ENCODE data around the gene TTK. TPM values are rescaled to one million over a fixed set of nuclear protein-coding genes. Genes with fewer than 3 reads are reported as not detected.

The TTK gene
- total and polyA plus RNA-seq, 4 donors: under 0.01 to 21.1 (median 0.53) TPM

DNA sequence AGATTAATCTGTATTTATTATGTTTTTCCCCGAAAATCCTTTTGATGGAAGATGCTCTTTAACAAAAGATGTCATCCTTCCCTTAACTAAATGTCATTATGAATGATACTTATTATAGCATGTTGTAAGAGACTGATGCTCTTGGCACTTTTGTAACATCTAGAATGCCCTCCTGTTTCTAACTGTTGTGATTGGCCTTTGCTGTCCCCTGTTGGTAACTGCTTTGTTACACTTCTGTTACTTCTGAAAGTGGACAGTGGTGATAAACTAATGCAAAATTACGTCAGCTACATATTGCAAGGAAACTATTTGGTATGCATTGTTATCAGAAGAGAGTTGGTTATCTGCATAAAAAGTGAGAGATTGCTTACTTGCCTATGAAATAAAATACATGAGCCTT lies 5.8 kb downstream of the TTK start:
- Histone ChIP-seq H3K27me3 (ENCODE audit: control insufficient read depth in 4 of 4, insufficient read depth in 4 of 4, low read length in 3 of 4) (no peaks in the 10 kb centered on the region), H3K36me3 (ENCODE audit: control insufficient read depth in 4 of 4, insufficient read depth in 3 of 4, low read depth in 1 of 4, low read length in 3 of 4) (no peaks in the 10 kb centered on the region), H3K4me3 (ENCODE audit: low read depth in 1 of 3, low read length in 3 of 3) (no peak overlapping the region), H3K9me3 (ENCODE audit: control insufficient read depth in 4 of 4, low read length in 3 of 4) (no peaks in the 10 kb centered on the region), H3K9ac (ENCODE audit: low read depth in 1 of 2, low read length in 2 of 2) (no peak overlapping the region), H3K4me1 (ENCODE audit: control insufficient read depth in 4 of 4, insufficient read depth in 4 of 4, low read length in 3 of 4) (no peaks in the 10 kb centered on the region), H3K27ac (ENCODE audit: low read depth in 1 of 2, low read length in 2 of 2) (no peak overlapping the region)
- WGBS: 72% methylated on average over 2 of the region's 2 CpGs
- TF ChIP-seq JUND (IDR thresholded peaks at IDR 0.05): no peak
- TF ChIP-seq, protein P1, sequence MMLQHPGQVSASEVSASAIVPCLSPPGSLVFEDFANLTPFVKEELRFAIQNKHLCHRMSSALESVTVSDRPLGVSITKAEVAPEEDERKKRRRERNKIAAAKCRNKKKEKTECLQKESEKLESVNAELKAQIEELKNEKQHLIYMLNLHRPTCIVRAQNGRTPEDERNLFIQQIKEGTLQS (IDR thresholded peaks at IDR 0.05): no peak
- TF ChIP-seq EGR1 (IDR thresholded peaks at IDR 0.05; ENCODE audit: low read depth in 2 of 2): no peak
- no peak for TF ChIP-seq GABPA (IDR thresholded peaks at IDR 0.05 in 1 of 2, conservative IDR thresholded peaks at IDR 0.05 in 1 of 2)
- TF ChIP-seq RAD21 (IDR thresholded peaks at IDR 0.05): no peak
- TF ChIP-seq TAF1 (conservative IDR thresholded peaks at IDR 0.05): no peak
- no peak for TF ChIP-seq NR2F2 (IDR thresholded peaks at IDR 0.05)
- no peak for TF ChIP-seq HNF4G (IDR thresholded peaks at IDR 0.05)
- no peak for TF ChIP-seq HNF4A (conservative IDR thresholded peaks at IDR 0.05)
- TF ChIP-seq, protein P2, sequence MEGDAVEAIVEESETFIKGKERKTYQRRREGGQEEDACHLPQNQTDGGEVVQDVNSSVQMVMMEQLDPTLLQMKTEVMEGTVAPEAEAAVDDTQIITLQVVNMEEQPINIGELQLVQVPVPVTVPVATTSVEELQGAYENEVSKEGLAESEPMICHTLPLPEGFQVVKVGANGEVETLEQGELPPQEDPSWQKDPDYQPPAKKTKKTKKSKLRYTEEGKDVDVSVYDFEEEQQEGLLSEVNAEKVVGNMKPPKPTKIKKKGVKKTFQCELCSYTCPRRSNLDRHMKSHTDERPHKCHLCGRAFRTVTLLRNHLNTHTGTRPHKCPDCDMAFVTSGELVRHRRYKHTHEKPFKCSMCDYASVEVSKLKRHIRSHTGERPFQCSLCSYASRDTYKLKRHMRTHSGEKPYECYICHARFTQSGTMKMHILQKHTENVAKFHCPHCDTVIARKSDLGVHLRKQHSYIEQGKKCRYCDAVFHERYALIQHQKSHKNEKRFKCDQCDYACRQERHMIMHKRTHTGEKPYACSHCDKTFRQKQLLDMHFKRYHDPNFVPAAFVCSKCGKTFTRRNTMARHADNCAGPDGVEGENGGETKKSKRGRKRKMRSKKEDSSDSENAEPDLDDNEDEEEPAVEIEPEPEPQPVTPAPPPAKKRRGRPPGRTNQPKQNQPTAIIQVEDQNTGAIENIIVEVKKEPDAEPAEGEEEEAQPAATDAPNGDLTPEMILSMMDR (IDR thresholded peaks at IDR 0.05; ENCODE audit: low read depth, low read length, missing input control): no peak
- TF ChIP-seq FOXA2 (IDR thresholded peaks at IDR 0.05): no peak
- TF ChIP-seq, protein P3, sequence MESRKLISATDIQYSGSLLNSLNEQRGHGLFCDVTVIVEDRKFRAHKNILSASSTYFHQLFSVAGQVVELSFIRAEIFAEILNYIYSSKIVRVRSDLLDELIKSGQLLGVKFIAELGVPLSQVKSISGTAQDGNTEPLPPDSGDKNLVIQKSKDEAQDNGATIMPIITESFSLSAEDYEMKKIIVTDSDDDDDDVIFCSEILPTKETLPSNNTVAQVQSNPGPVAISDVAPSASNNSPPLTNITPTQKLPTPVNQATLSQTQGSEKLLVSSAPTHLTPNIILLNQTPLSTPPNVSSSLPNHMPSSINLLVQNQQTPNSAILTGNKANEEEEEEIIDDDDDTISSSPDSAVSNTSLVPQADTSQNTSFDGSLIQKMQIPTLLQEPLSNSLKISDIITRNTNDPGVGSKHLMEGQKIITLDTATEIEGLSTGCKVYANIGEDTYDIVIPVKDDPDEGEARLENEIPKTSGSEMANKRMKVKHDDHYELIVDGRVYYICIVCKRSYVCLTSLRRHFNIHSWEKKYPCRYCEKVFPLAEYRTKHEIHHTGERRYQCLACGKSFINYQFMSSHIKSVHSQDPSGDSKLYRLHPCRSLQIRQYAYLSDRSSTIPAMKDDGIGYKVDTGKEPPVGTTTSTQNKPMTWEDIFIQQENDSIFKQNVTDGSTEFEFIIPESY (IDR thresholded peaks at IDR 0.05): no peak
- no peak for TF ChIP-seq RXRA (IDR thresholded peaks at IDR 0.05)
- no peak for TF ChIP-seq YY1 (IDR thresholded peaks at IDR 0.05)
- TF ChIP-seq SP1 (IDR thresholded peaks at IDR 0.05): no peak
- TF ChIP-seq FOXA1 (IDR thresholded peaks at IDR 0.05): no peak
- TF ChIP-seq, protein P4, sequence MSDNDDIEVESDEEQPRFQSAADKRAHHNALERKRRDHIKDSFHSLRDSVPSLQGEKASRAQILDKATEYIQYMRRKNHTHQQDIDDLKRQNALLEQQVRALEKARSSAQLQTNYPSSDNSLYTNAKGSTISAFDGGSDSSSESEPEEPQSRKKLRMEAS (IDR thresholded peaks at IDR 0.05): no peak
- TF ChIP-seq, protein P5, sequence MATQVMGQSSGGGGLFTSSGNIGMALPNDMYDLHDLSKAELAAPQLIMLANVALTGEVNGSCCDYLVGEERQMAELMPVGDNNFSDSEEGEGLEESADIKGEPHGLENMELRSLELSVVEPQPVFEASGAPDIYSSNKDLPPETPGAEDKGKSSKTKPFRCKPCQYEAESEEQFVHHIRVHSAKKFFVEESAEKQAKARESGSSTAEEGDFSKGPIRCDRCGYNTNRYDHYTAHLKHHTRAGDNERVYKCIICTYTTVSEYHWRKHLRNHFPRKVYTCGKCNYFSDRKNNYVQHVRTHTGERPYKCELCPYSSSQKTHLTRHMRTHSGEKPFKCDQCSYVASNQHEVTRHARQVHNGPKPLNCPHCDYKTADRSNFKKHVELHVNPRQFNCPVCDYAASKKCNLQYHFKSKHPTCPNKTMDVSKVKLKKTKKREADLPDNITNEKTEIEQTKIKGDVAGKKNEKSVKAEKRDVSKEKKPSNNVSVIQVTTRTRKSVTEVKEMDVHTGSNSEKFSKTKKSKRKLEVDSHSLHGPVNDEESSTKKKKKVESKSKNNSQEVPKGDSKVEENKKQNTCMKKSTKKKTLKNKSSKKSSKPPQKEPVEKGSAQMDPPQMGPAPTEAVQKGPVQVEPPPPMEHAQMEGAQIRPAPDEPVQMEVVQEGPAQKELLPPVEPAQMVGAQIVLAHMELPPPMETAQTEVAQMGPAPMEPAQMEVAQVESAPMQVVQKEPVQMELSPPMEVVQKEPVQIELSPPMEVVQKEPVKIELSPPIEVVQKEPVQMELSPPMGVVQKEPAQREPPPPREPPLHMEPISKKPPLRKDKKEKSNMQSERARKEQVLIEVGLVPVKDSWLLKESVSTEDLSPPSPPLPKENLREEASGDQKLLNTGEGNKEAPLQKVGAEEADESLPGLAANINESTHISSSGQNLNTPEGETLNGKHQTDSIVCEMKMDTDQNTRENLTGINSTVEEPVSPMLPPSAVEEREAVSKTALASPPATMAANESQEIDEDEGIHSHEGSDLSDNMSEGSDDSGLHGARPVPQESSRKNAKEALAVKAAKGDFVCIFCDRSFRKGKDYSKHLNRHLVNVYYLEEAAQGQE (IDR thresholded peaks at IDR 0.05): no peak
- no peak for DNase-seq (ENCODE audit: low spot score)

All from liver (tissue), 9 donors.